Epithelial cell of esophagus (primary cell): Measurements from ENCODE around the gene WNT9A.

Experiments
- DNase-seq: peaks from one replicate; pipeline ENCODE4 v3.0.0; 2010; ENCODE audit warnings: low read depth
- H3K4me3 ChIP-seq: 2 replicates; pipeline ENCODE4 v1.5.1; 2011; ENCODE audit warnings: mild to moderate bottlenecking, low read length, control low read depth
- TF ChIP-seq, protein P1 (sequence below): IDR thresholded peaks from 2 replicates; pipeline ENCODE4 v1.5.1; 2011; ENCODE audit warnings: low read depth, mild to moderate bottlenecking, low read length, control low read depth, inconsistent platforms; ENCODE audit not compliant: insufficient read depth; ENCODE audit errors: missing control alignments

The WNT9A gene

DNA sequence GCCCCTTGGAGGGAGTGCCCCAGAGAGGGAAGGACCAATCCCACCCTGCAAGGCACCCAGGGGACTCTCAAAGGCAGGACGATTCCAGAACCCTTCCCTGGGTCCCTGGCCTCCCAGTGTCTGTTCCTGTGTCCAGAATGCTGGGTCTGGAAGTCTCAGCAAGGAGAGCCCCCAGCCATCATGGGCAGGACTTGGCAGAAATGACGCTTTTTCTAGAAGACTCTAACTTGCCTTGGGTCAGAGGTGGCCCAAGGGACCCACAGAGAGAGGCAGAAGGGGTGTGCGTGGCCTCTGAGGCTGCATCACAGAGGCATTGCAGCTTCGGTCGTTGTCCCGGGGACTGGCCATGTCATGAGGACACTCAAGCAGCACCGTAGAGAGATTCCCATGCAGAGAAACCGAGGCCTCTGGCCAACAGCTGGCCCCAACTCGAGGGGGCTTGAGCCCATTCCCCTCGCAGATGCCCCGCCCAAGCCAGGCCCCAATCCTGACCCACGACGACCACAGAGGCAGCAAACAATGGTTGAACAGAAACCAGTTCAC, 57.8 kb downstream of the WNT9A start:
- DNase-seq, result no peak
- TF ChIP-seq, protein P1, sequence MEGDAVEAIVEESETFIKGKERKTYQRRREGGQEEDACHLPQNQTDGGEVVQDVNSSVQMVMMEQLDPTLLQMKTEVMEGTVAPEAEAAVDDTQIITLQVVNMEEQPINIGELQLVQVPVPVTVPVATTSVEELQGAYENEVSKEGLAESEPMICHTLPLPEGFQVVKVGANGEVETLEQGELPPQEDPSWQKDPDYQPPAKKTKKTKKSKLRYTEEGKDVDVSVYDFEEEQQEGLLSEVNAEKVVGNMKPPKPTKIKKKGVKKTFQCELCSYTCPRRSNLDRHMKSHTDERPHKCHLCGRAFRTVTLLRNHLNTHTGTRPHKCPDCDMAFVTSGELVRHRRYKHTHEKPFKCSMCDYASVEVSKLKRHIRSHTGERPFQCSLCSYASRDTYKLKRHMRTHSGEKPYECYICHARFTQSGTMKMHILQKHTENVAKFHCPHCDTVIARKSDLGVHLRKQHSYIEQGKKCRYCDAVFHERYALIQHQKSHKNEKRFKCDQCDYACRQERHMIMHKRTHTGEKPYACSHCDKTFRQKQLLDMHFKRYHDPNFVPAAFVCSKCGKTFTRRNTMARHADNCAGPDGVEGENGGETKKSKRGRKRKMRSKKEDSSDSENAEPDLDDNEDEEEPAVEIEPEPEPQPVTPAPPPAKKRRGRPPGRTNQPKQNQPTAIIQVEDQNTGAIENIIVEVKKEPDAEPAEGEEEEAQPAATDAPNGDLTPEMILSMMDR, result no peak
- no peak overlapping the region for H3K4me3 ChIP-seq

- no peak for DNase-seq
- H3K4me3 ChIP-seq, result no peak overlapping the region
- TF ChIP-seq, protein P1, result no peak
Observed at GRCh38 chr1:227889047-227889862, 58.5 kb downstream of the WNT9A start.

DNA sequence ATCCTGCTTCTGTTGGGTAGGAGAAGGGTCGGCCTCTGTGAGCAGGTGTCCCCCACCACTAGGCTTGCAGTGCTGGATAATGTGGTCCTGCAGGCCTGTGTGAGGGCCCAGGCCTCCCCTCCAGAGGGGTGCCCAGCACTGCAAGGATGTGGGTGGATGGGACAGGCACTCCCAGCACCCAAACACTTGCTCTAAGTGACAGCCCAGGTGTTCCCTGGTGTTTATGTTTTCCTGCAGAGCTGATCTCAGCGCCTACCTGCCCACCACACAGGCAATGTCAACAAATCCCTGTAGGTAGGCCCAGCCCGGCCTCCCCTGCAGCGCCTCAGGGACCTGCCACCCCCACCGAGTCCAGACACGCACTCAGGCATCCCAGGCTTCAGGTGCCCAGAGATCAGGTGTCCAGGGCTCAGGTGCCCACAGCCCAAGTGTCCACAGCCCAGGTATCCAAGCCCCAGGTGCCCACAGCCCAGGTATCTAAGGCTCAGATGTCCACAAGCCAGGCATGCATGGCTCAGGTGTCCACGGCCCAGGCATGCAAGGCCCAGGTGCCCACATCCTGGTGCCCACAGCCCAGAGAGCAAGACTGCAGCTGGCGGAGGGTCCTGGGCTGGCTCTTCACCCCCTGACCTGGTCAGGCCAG, 59.2 kb downstream of the WNT9A start:
- TF ChIP-seq, protein P1, result no peak
- no peak for DNase-seq

DNA sequence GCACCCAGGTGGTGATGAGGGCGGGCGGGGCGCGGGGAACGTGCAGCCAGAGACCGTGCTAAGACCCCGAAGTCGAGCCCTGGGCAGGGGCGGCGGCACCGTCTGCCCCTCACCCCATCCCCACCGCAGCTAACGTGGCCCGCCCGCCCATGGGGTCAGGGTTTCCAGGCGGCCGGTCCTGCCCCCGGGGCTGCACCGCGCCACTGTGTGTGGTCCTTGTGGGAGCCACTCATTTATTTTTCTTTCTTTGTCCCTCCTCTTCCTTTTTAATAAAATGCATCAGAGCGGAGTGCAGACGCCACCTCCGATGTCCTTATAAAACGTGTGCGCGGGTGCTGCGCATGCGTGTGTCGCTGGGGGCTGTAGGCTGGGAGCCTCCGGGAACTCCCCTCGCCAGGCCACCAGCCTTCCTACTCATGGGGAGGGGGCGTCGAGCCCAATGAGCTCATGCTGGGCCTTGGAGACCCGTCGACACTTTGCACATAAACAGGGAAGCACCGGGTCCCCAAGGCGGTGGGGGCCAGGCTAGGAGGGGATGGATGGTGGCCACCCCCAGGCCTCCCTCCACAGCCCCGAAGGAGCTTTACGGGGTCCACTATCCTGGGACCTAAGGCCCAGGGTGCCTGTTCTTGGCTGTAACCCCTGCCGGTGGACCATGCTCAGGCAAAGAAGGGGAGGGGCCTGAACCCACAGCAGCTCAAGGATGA, 59.9 kb downstream of the WNT9A start:
- TF ChIP-seq, protein P1, result no peak
- no peak for DNase-seq
- no peak overlapping the region for H3K4me3 ChIP-seq

More for the DNA sequence above, 59.2 kb downstream of the WNT9A start:
- H3K4me3 ChIP-seq, result no peak overlapping the region

GRCh38 chr1:227886993-227887696, 60.6 kb downstream of the WNT9A start:
- no peak for DNase-seq
- no peak overlapping the region for H3K4me3 ChIP-seq

GRCh38 chr1:227886503-227886961, 61.2 kb downstream of the WNT9A start:
- H3K4me3 ChIP-seq, result no peak overlapping the region
- TF ChIP-seq, protein P1, result no peak

More at GRCh38 chr1:227886993-227887696, 60.6 kb downstream of the WNT9A start:
- TF ChIP-seq, protein P1, result no peak

More at GRCh38 chr1:227886503-227886961, 61.2 kb downstream of the WNT9A start:
- no peak for DNase-seq
